Prostate gland (tissue), 2 donors: ENCODE measurements around the gene ANKS1B. TPM values are rescaled to one million over a fixed set of nuclear protein-coding genes. Genes with fewer than 3 reads are reported as not detected.

Experiments
- DNase-seq: peaks from one replicate; pipeline ENCODE4 v3.0.0-alpha.2; 2019; ENCODE audit warnings: low spot score
- H3K27ac ChIP-seq, 2 donors: fragments of 200-600 bp; sonication (generic); 2 replicates each; pipeline ENCODE4 v1.5.1; 2017 to 2019
- H3K27me3 ChIP-seq: fragments of 200-600 bp; sonication (generic); replicated peaks from 2 replicates; pipeline ENCODE4 v1.5.1; 2019; ENCODE audit not compliant: insufficient read depth
- H3K36me3 ChIP-seq, 2 donors: fragments of 200-600 bp; sonication (generic); 1 replicate in 1 of 2; 2 replicates in 1 of 2; pipeline versions ENCODE4 v1.5.1 to v1.8.1; 2017 to 2019
- H3K4me1 ChIP-seq: fragments of 200-600 bp; sonication (generic); replicated peaks from 2 replicates; pipeline ENCODE4 v1.5.1; 2019
- H3K4me3 ChIP-seq, 2 donors: fragments of 200-600 bp; sonication (generic); 2 replicates each; pipeline ENCODE4 v1.5.1; 2017 to 2019
- H3K9me3 ChIP-seq: fragments of 200-600 bp; sonication (generic); 2 replicates; pipeline ENCODE4 v1.5.1; 2017
- CTCF ChIP-seq, 4 experiments: fragments of 200-600 bp in 2 of 4; fragments of 450-650 bp in 2 of 4; sonication (generic) in 2 of 4; IDR thresholded peaks; 1 replicate in 3 of 4; 2 replicates in 1 of 4; pipeline ENCODE4 v1.5.1; 2016 to 2019; ENCODE audit warnings: antibody characterized with exemption in 4 of 4, mild to moderate bottlenecking in 2 of 4, moderate library complexity in 2 of 4
- POLR2A ChIP-seq: fragments of 450-650 bp; IDR thresholded peaks from one replicate; pipeline ENCODE4 v1.6.1; 2016; ENCODE audit warnings: antibody characterized with exemption, mild to moderate bottlenecking
- POLR2AphosphoS5 ChIP-seq: sonication (generic); formaldehyde crosslinking; IDR thresholded peaks from one replicate; pipeline ENCODE4 v1.6.1; 2017; ENCODE audit warnings: antibody characterized with exemption
- WGBS: methylation state at CpG from one replicate; pipeline ENCODE4 v1.1.5; 2018; 5-methylcytosine and 5-hydroxymethylcytosine counted together
- intact Hi-C: fragments of 100-400 bp; cut with DNase I; formaldehyde crosslinking; loops from one replicate; pipeline ENCODE4 v1.14.2; 2022
- total RNA-seq, 2 donors: library from RNA; depleted of rRNA; stranded (reverse); fragments of >200 nt; gene quantifications; one replicate each; pipeline ENCODE4 v1.1.0, GENCODE V29; 2016

ANKS1B gene
- total RNA-seq, 2 donors from 2014 or later = 13.0 to 17.4 TPM

- no peaks in the 10 kb centered on the region for H3K4me1 ChIP-seq
- intact Hi-C loops = no loop called here
- no peaks in the 10 kb centered on the region for H3K36me3 ChIP-seq
- TF ChIP-seq CTCF (IDR thresholded peaks at IDR 0.05) (no peak), POLR2AphosphoS5 (no peak), POLR2A (no peak)
- WGBS = 48% methylated on average over 4 of the region's 4 CpGs
- no peak overlapping the region for H3K27ac ChIP-seq
- no peaks in the 10 kb centered on the region for H3K27me3 ChIP-seq
- H3K9me3 ChIP-seq = no peaks in the 10 kb centered on the region
- no peak overlapping the region for H3K4me3 ChIP-seq
- DNase-seq = no peak
Measured at GRCh38 chr12:98955284-98955683, 1029.5 kb downstream of the ANKS1B start.

GRCh38 chr12:98954506-98954905, 1030.2 kb downstream of the ANKS1B start:
- DNase-seq = no peak
- Histone ChIP-seq H3K27me3 (no peaks in the 10 kb centered on the region), H3K4me3 (no peak overlapping the region), H3K27ac (no peak overlapping the region), H3K36me3 (no peaks in the 10 kb centered on the region), H3K4me1 (no peaks in the 10 kb centered on the region), H3K9me3 (no peaks in the 10 kb centered on the region)
- intact Hi-C loops = no loop called here
- 88% methylated on average over 1 of the region's 1 CpG for WGBS
- no peak for TF ChIP-seq POLR2A
- no peak for TF ChIP-seq CTCF (IDR thresholded peaks at IDR 0.05)
- TF ChIP-seq POLR2AphosphoS5 = no peak

- Histone ChIP-seq H3K27ac (no peak overlapping the region), H3K27me3 (no peaks in the 10 kb centered on the region), H3K4me3 (no peak overlapping the region), H3K4me1 (no peaks in the 10 kb centered on the region), H3K9me3 (no peaks in the 10 kb centered on the region), H3K36me3 (no peaks in the 10 kb centered on the region)
- DNase-seq = no peak
- WGBS = 85% methylated on average over 7 of the region's 7 CpGs
- intact Hi-C loops = no loop called here
- no peak for TF ChIP-seq POLR2AphosphoS5
- no peak for TF ChIP-seq CTCF (IDR thresholded peaks at IDR 0.05)
- TF ChIP-seq POLR2A = no peak
Measured at GRCh38 chr12:98951406-98951805, 1033.3 kb downstream of the ANKS1B start.

GRCh38 chr12:98948343-98948949, 1036.3 kb downstream of the ANKS1B start:
- WGBS = 35% methylated on average over 4 of the region's 4 CpGs
- Histone ChIP-seq H3K27ac (no peak overlapping the region), H3K4me3 (no peak overlapping the region), H3K4me1 (no peaks in the 10 kb centered on the region), H3K27me3 (no peaks in the 10 kb centered on the region), H3K36me3 (no peaks in the 10 kb centered on the region), H3K9me3 (no peaks in the 10 kb centered on the region)
- no peak for DNase-seq
- intact Hi-C loops = no loop called here
- TF ChIP-seq POLR2AphosphoS5 (no peak), POLR2A (no peak), CTCF (IDR thresholded peaks at IDR 0.05) (no peak)

- Histone ChIP-seq H3K9me3 (no peaks in the 10 kb centered on the region), H3K27ac (no peak overlapping the region), H3K36me3 (no peaks in the 10 kb centered on the region), H3K4me3 (no peak overlapping the region), H3K27me3 (no peaks in the 10 kb centered on the region), H3K4me1 (no peaks in the 10 kb centered on the region)
- no peak for TF ChIP-seq CTCF (IDR thresholded peaks at IDR 0.05)
- TF ChIP-seq POLR2AphosphoS5 = no peak
- TF ChIP-seq POLR2A = no peak
- DNase-seq = no peak
- intact Hi-C loops = no loop called here
- 79% methylated on average over 4 of the region's 4 CpGs for WGBS
Measured at GRCh38 chr12:98945864-98946263, 1038.9 kb downstream of the ANKS1B start.
